Skeletal muscle satellite cell (primary cell): ENCODE measurements around the gene THAP3.
"Not testable (repeated sequence)": the region's sequence is repeated elsewhere in the genome, so short reads cannot be mapped to it uniquely, and the experiment has no call there.

Experiments
- H3K27me3 ChIP-seq: 2 replicates; pipeline ENCODE4 v1.7.0; 2013; ENCODE audit warnings: low read length; ENCODE audit not compliant: control insufficient read depth, insufficient read depth
- H3K36me3 ChIP-seq: 2 replicates; pipeline ENCODE4 v1.7.0; 2013; ENCODE audit warnings: mild to moderate bottlenecking, control low read depth, low read length; ENCODE audit not compliant: insufficient read depth
- H3K4me1 ChIP-seq: 2 replicates; pipeline ENCODE4 v1.7.0; 2013; ENCODE audit warnings: low read length; ENCODE audit not compliant: control insufficient read depth, insufficient read depth
- H3K4me2 ChIP-seq: 2 replicates; pipeline ENCODE4 v1.7.0; 2013; ENCODE audit warnings: mild to moderate bottlenecking, low read length
- H3K4me3 ChIP-seq: 2 replicates; pipeline ENCODE4 v1.7.0; 2013; ENCODE audit warnings: low read length
- H3K9ac ChIP-seq: 2 replicates; pipeline ENCODE4 v1.7.0; 2013; ENCODE audit warnings: mild to moderate bottlenecking, low read depth, low read length, moderate library complexity
- H3K9me3 ChIP-seq: replicated peaks from 2 replicates; pipeline ENCODE4 v1.7.0; 2013; ENCODE audit warnings: mild to moderate bottlenecking, control low read depth, low read length

The THAP3 gene

DNA sequence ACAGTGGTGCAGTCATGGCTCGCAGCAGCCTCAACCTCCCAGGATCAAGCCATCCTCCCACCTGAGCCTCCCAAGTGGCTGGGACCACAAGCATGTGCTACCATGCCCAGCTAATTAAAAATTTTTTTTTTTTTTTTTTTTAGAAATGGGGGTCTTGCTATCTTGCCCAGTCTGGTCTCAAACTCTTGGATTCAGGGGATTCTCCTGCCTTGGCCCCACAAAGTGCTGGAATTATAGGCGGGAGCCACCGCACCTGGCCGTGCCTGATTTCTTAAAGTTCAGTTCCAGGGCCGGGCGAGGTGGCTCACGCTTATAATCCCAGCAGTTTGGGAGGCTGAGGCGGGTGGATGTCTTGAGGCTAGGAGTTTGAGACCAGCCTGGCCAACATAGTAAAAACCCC lies 6.4 kb downstream of the THAP3 start:
- peaks cover 69% of the 10 kb centered on the region for H3K36me3 ChIP-seq
- no peak overlapping the region for H3K4me2 ChIP-seq
- H3K9me3 ChIP-seq = no peaks in the 10 kb centered on the region
- peaks cover 11% of the 10 kb centered on the region for H3K4me1 ChIP-seq
- no peak overlapping the region for H3K4me3 ChIP-seq
- no peaks in the 10 kb centered on the region for H3K27me3 ChIP-seq
- no peak overlapping the region for H3K9ac ChIP-seq

DNA sequence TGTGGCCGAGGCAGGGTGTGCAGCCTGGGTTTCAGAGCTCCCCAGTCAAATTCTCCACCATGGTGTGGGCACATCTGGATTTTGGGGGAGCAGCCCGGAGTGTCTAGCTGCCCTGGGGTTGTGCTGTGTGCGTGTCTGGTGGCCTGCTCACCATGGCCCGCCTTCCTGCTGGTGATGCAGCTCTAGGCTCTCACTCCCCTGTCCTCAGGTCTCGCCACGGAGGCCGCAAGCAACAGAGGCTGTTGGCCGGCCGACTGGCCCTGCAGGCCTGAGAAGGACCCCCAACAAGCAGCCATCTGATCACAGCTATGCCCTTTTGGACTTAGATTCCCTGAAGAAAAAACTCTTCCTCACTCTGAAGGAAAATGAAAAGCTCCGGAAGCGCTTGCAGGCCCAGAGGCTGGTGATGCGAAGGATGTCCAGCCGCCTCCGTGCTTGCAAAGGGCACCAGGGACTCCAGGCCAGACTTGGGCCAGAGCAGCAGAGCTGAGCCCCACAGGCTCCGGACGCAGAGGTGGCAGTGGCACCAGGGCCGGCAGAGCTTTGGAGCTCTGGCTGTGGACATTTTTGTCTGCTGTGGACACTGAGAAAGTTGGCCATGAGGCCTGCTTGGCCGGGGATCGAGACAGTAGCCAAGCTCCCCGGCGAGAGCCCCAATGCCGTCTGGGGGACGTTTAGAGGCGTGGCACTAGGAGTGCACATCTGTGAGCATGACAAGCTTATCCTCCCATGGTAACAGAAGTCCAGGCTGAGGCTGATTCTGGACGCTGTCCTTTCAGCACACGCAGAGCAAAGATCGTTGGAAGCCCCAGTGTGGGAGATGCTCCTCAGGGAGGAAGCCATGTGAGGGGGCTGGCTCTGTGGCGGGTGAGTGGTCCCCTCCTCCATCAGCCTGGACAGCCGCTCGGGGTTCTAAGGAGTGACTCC lies 8.2 kb downstream of the THAP3 start:
- H3K4me3 ChIP-seq = no peak overlapping the region
- no peak overlapping the region for H3K4me2 ChIP-seq
- H3K9me3 ChIP-seq = no peaks in the 10 kb centered on the region
- H3K4me1 ChIP-seq = peaks cover 15% of the 10 kb centered on the region
- peaks cover 77% of the 10 kb centered on the region for H3K36me3 ChIP-seq
- H3K9ac ChIP-seq = no peak overlapping the region
- no peaks in the 10 kb centered on the region for H3K27me3 ChIP-seq

DNA sequence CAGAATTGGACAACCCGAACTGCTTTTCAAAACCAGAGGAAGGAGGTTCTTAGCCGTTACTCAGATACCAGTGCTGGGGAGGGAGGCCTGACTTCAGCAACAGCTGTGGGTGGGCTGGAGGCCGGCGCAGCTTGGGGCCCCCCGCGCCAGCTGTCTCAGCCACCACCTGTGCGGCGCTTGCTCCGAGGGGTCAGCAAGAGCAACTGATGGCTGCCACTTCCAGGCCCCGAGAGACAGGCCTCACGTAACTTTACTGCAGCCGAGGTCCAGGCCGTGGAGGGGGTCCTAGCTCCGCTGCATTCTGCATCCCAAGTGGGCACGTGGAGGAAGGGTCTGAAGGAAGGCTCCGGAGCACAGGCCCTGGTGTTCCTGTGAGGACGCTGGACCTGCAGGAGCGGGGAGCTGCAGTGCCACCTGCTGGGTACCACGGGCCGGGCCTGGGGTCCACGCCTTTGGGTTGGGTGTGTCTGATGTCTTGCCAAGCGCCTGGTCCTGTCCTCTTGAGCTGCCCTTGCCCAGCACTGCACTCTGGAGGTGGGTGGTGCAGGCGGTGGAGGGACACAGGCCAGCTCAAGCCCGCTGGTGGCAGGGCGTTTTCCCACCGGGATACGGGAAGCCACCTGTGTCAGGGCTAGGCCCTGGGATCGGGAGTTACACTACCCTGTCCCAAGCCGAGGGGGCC lies 9.8 kb downstream of the THAP3 start:
- Histone ChIP-seq H3K9me3 (no peaks in the 10 kb centered on the region), H3K4me3 (no peak overlapping the region), H3K4me1 (peaks cover 21% of the 10 kb centered on the region), H3K36me3 (peaks cover 66% of the 10 kb centered on the region), H3K27me3 (no peaks in the 10 kb centered on the region), H3K4me2 (no peak overlapping the region), H3K9ac (no peak overlapping the region)

DNA sequence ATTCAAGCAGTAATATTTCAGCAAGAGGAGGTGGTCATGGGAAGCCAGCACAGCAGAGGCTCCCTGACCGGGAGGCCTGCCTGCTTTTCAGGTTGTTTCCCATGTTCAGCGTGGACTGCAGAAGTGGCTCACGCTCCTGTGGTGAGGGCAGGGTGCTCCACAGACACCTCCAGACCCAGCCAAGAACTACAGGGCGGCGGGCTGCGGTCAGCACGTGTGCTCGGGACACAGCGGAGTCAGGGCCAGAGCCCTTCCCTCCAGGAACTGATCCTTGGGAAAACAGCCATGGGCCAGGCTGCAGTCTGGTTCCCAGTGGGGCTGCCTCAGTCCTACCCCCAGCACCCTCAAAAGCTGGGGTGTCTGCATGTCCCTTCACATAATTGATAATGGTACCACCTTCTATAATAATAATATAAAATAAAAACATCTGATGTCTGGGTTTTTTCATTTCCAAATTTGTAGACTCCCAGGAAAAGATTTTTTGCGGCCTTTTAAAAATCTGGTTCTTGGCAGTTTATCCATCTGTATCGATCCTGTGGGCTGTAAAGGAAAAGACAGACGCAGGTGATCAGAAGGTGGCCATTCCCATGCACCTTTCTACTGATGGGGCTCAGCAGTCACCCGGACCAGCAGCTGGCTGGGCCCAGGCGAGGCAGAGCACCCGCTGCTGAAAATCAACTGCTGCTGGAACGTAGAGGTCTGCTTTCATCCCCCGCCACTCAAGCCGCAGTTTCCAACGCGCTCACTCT lies 10.7 kb downstream of the THAP3 start:
- Histone ChIP-seq H3K4me2 (no peak overlapping the region), H3K9me3 (no peaks in the 10 kb centered on the region), H3K9ac (no peak overlapping the region), H3K27me3 (no peaks in the 10 kb centered on the region), H3K36me3 (peaks cover 67% of the 10 kb centered on the region), H3K4me1 (peaks cover 21% of the 10 kb centered on the region), H3K4me3 (no peak overlapping the region)

DNA sequence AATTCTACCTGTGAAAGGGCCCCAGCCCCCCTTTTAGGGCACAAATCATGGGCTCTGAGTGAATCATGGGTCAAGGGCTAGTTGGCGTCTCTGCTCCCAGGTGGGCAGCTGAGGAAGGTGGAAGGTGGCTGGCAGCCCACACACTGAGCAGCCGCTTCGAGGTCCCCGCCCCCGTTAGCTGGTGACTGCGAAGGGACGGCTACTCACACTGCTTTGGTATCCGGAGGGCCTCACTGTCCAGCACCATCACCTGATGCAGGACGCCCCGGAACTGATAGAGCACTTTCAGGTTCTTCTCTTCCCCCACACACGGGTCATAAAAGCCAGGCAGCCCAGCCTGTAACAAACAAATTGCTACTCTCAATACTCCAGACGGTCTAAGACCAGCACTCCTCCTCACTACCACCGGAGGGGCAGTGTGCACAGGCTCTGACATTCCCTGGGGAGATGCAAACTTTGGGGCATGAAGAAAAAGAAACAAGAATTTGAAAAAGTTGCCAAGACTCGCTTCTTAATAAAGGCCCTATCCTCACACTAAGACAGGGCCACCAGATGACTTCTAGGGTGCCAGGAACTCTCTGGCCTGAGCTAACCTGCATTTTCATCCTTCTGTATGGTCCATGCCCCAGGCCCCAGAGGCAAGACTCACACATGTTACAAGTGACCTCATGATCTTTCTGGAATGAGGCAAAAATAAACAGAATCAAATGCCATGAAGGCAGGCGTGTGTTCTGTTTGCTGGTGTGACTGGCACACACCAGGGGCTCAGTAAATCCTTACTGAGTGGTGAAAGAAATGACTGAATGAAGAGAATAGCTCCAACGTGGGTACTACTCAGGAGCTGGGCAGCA lies 11.5 kb downstream of the THAP3 start:
- H3K36me3 ChIP-seq = peaks cover 70% of the 10 kb centered on the region
- H3K9me3 ChIP-seq = no peaks in the 10 kb centered on the region
- peaks cover 21% of the 10 kb centered on the region for H3K4me1 ChIP-seq
- H3K9ac ChIP-seq = no peak overlapping the region
- no peaks in the 10 kb centered on the region for H3K27me3 ChIP-seq
- no peak overlapping the region for H3K4me3 ChIP-seq
- no peak overlapping the region for H3K4me2 ChIP-seq

DNA sequence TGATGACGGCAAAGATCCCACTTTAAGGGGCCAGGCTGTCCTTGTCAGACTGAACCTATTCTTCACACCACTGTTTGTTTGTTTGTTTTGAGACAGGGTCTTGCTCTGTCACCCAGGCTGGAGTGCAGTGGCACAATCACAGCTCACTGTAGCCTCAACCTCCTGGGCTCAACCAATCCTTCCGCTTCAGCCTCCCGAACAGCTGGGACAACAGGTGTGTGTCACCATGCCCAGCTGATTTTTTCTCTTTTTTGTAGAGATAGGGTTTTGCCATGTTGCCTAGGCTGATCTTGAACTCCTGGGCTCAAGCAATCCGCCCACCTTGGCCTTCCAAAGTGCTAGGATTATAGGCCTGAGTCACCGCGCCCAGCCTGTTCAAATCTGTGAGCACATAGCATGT lies 12.1 kb downstream of the THAP3 start:
- Histone ChIP-seq H3K4me1 (peaks cover 21% of the 10 kb centered on the region), H3K36me3 (peaks cover 74% of the 10 kb centered on the region)
- not testable (repeated sequence) for H3K9me3 ChIP-seq, H3K4me2 ChIP-seq, H3K4me3 ChIP-seq, H3K27me3 ChIP-seq, H3K9ac ChIP-seq

DNA sequence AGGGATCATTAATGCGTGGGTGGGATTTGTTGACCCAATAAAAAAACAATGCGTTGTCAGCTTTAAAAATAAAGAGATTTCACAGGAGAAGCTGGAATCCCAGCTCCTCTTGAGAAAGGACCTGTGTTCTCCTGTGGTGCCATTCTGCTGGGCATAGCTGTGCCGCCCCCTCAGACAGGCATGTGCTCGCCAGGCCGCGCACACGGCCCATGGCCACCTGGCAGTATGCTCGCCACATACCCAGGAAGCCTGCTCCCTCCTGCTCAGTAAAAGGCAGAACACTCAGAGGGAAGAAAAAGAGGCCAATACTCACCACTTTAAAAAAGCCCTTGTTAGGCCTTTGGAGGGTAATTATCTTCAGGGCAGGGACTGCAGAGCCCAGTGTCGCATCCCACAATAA lies 13.1 kb downstream of the THAP3 start:
- peaks cover 70% of the 10 kb centered on the region for H3K36me3 ChIP-seq
- no peaks in the 10 kb centered on the region for H3K9me3 ChIP-seq
- no peaks in the 10 kb centered on the region for H3K27me3 ChIP-seq
- peaks cover 21% of the 10 kb centered on the region for H3K4me1 ChIP-seq
- H3K9ac ChIP-seq = peak overlapping the region; percentile 47
- peak overlapping the region; percentile 42 for H3K4me2 ChIP-seq
- no peak overlapping the region for H3K4me3 ChIP-seq

DNA sequence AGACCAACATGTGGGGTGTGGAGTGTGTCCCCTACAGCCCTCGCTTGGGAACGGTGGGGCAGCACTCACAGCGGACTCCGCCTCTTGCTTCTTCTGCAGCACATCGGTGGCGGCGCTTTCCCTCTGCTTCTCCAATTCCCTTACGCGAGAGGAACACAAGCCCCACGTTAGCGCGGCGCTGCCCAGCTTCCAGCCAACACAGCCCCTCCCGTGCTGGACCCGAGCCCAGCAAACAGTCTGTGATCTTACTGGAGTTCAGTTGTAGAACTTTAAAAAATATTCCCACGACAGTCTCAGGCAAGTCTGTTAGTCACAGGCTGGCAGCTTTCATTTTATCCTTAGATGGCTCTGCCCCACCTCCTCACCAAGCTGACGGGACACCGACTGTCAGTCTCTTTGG lies 13.6 kb downstream of the THAP3 start:
- peak overlapping the region; percentile 42 for H3K4me2 ChIP-seq
- H3K9me3 ChIP-seq = no peaks in the 10 kb centered on the region
- H3K36me3 ChIP-seq = peaks cover 68% of the 10 kb centered on the region
- peak overlapping the region; percentile 47 for H3K9ac ChIP-seq
- H3K4me1 ChIP-seq = peaks cover 21% of the 10 kb centered on the region
- no peaks in the 10 kb centered on the region for H3K27me3 ChIP-seq
- no peak overlapping the region for H3K4me3 ChIP-seq

DNA sequence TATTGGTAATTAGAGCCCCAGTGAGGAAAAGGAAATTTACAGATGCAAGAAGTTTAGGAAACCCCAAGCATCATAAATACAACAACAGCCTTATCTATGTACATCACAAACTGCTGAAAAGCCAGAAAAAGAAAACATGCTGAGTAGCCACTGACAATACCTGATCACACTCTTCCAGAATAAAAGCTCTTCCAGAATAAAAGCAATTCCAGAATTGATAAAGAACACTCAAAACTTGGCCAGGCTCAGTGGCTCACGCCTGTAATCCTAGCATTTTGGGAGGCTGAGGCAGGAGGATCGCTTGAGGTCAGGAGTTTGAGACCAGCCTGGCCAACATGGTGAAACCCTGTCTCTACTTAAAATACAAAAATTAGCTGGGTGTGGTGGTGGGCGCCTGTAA lies 16.2 kb downstream of the THAP3 start:
- H3K9me3 ChIP-seq, H3K27me3 ChIP-seq, H3K4me2 ChIP-seq, H3K9ac ChIP-seq, H3K4me3 ChIP-seq: not testable (repeated sequence)
- Histone ChIP-seq H3K36me3 (peaks cover 57% of the 10 kb centered on the region), H3K4me1 (peaks cover 21% of the 10 kb centered on the region)

DNA sequence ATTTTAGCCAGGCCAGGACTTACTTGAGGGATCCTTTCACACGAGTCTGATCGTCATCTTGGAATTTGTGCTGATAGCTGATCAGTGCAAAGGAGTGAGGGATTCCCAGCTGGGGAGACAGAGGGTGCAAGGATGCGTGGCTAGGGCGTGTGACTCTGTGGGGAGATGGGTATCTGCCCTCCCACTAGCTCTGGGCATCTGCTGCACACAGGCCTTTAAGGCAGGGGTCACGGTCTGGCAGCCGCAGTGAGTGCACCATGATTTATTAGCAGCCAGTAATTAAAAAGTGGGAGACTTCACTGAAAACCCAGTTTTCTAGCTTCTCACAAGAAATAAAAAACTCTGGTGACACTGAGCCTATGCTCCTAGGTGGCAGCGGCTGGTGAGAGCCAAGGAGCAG lies 20.4 kb downstream of the THAP3 start:
- H3K27me3 ChIP-seq = no peaks in the 10 kb centered on the region
- no peak overlapping the region for H3K4me2 ChIP-seq
- H3K4me3 ChIP-seq = no peak overlapping the region
- no peaks in the 10 kb centered on the region for H3K9me3 ChIP-seq
- no peak overlapping the region for H3K9ac ChIP-seq
- no peaks in the 10 kb centered on the region for H3K4me1 ChIP-seq
- H3K36me3 ChIP-seq = peaks cover 37% of the 10 kb centered on the region
